ENCODE measurements around the gene PUDP.
"Not testable (repeated sequence)": the region's sequence is repeated elsewhere in the genome, so short reads cannot be mapped to it uniquely, and the experiment has no call there.

Gene PUDP

GRCh38 chrX:7025471-7025870, 122.5 kb downstream of the PUDP start:
- DNase-seq: no peak

GRCh38 chrX:7024850-7025249, 123.1 kb downstream of the PUDP start:
- DNase-seq: no peak

- DNase-seq: peak; percentile 0
Observed at GRCh38 chrX:7022996-7023395, 125.0 kb downstream of the PUDP start.

DNA sequence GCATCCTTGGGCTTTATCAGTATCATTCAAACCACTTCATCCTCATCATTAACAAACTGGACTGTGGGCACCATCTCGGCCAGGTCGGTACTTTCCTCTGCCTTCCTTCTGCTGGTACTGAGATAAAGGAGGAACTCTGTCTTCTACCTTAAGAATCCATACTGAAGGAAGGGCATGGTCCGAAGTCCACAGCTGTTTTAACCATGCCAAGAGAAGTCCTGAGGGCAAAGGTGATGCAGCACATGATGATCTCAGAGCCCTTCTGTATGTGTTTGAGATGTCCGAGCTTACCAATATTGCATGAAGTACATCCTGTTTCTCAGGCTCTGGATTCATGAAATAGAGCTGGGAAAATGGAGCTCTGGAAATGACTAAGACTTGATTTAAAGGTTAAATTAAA, 126.0 kb downstream of the PUDP start:
- DNase-seq: no peak

- DNase-seq: no peak
Observed at GRCh38 chrX:7019555-7019954, 128.4 kb downstream of the PUDP start.

- DNase-seq: peak; percentile 66
Observed at GRCh38 chrX:7012262-7012834, 135.6 kb downstream of the PUDP start.

DNA sequence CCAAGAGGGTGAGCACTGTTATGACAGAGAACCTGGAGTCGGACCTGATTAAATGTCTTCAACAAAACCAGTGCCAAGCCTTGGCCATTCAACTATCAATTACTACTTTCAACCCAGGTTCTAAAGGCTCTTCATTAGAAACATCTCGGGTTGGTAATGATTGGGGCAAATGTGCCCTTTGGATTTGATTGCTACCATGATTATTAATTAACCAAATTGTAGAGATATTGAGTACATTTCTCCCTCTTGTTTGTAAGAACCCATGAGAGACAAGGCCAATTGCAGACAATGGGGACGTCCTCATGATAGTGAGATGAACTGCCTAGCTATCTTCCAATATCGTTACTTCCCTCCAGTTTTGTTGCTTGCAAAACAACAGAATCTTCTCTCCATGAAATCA, 137.1 kb downstream of the PUDP start:
- not testable (repeated sequence) for DNase-seq

DNA sequence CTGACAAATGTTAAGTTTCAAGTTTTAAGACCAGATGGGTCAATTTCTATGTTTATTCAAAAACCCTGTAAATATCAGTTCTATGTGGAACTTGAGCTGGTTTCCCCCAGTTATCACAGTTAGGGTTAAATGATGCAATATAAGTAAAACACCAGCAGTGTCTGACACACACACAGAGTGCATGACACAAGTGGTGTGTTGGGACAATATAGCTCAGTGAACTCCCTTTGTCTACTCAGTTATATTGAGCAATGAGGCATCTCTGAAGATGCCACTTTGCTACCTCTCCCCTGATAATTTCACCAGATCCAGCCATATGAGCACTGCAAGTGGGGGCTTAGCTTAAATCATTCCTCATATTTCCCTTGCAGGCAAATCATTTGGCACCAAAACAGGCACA, 140.6 kb downstream of the PUDP start:
- DNase-seq: not testable (repeated sequence)
